Panc1 (cell line): ENCODE results near the gene NDUFS6.

Experiments used
- POLR2AphosphoS5 ChIP-seq: IDR thresholded peaks from 2 replicates; pipeline ENCODE4 v1.6.1; 2012; ENCODE audit warnings: mild to moderate bottlenecking, low read depth, low read length, moderate library complexity
- SIN3A ChIP-seq: IDR thresholded peaks from 2 replicates; pipeline ENCODE4 v1.6.1; 2012; ENCODE audit warnings: low read depth, mild to moderate bottlenecking, low read length, moderate library complexity, borderline replicate concordance; ENCODE audit not compliant: insufficient read depth
- TF ChIP-seq, protein P1 (sequence below): fragments of 450-650 bp; IDR thresholded peaks from 2 replicates; pipeline ENCODE4 v1.5.1; 2017; ENCODE audit warnings: mild to moderate bottlenecking
- TF ChIP-seq, protein P2 (sequence below), 2 experiments: IDR thresholded peaks; 2 replicates each; pipeline ENCODE4 v1.6.1; 2011 to 2012; ENCODE audit warnings: low read depth in 2 of 2, control low read depth in 1 of 2, low read length in 1 of 2, mild to moderate bottlenecking in 1 of 2, moderate library complexity in 1 of 2; ENCODE audit not compliant: insufficient read depth in 1 of 2

DNA sequence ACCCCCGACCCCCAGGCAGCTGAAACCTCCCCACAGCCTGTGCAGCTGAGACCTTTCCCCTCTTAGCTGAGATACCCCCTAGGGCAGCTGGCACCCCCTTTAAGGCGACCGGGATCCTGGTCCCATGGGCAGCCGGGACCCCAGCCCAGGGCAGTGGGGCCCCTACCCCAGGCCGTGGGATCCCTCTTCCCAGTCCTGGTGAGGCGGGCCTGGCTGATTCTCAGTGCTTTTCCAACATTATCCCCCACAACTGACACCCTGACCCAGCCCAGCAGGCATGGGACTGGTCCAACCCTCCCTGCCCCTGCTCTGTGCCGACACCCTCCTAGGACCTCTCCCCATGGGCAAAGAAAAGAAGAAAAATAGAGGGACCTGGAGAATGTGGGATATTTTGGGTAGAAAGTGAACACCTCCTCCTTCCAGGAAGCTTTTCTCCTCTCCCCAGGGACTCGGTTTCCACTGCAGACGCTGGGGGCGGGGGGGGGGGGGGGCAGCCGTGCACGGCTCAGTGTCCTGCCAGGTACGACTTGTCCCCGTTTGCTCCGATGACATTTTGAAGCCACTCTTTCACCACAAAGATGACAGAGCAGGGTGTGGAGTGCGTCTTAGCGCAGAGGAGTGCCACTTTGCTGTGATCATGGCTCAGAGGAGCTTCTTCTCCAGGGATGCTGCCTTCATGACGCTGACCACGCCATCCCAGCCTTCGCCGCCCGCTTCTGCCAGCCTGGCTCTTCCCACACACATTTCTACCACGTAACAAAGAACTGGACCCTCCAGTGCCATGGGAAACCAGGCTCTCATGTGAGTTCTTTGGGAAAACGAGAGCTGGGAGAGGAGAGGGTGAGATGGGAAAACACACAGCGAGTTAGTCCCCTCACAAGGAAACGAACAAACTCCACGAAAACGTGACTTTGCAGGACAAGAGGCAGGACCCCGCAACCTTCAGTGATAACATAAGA lies 49.1 kb upstream of the NDUFS6 start:
- TF ChIP-seq, protein P1, sequence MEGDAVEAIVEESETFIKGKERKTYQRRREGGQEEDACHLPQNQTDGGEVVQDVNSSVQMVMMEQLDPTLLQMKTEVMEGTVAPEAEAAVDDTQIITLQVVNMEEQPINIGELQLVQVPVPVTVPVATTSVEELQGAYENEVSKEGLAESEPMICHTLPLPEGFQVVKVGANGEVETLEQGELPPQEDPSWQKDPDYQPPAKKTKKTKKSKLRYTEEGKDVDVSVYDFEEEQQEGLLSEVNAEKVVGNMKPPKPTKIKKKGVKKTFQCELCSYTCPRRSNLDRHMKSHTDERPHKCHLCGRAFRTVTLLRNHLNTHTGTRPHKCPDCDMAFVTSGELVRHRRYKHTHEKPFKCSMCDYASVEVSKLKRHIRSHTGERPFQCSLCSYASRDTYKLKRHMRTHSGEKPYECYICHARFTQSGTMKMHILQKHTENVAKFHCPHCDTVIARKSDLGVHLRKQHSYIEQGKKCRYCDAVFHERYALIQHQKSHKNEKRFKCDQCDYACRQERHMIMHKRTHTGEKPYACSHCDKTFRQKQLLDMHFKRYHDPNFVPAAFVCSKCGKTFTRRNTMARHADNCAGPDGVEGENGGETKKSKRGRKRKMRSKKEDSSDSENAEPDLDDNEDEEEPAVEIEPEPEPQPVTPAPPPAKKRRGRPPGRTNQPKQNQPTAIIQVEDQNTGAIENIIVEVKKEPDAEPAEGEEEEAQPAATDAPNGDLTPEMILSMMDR, result no peak
- TF ChIP-seq POLR2AphosphoS5 (no peak), SIN3A (no peak)
- TF ChIP-seq, protein P2, sequence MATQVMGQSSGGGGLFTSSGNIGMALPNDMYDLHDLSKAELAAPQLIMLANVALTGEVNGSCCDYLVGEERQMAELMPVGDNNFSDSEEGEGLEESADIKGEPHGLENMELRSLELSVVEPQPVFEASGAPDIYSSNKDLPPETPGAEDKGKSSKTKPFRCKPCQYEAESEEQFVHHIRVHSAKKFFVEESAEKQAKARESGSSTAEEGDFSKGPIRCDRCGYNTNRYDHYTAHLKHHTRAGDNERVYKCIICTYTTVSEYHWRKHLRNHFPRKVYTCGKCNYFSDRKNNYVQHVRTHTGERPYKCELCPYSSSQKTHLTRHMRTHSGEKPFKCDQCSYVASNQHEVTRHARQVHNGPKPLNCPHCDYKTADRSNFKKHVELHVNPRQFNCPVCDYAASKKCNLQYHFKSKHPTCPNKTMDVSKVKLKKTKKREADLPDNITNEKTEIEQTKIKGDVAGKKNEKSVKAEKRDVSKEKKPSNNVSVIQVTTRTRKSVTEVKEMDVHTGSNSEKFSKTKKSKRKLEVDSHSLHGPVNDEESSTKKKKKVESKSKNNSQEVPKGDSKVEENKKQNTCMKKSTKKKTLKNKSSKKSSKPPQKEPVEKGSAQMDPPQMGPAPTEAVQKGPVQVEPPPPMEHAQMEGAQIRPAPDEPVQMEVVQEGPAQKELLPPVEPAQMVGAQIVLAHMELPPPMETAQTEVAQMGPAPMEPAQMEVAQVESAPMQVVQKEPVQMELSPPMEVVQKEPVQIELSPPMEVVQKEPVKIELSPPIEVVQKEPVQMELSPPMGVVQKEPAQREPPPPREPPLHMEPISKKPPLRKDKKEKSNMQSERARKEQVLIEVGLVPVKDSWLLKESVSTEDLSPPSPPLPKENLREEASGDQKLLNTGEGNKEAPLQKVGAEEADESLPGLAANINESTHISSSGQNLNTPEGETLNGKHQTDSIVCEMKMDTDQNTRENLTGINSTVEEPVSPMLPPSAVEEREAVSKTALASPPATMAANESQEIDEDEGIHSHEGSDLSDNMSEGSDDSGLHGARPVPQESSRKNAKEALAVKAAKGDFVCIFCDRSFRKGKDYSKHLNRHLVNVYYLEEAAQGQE (IDR thresholded peaks at IDR 0.05; ENCODE audit: insufficient read depth in 1 of 2, low read depth in 2 of 2, low read length in 1 of 2), result no peak
